Glomerular endothelial cell (primary cell): ENCODE data around the gene AFDN. TPM values are rescaled to one million over a fixed set of nuclear protein-coding genes. Genes with fewer than 3 reads are reported as not detected.

Experiments used
- DNase-seq: peaks from one replicate; pipeline ENCODE4 v3.0.0-alpha.2; 2011; ENCODE audit warnings: low read depth, low spot score; ENCODE audit errors: extremely low read depth
- total RNA-seq: library from RNA; depleted of rRNA; stranded (reverse); fragments of >200 nt; gene quantifications from 2 replicates; pipeline ENCODE4 v1.2.3, GENCODE V29; 2015

Gene AFDN
- total RNA-seq, 1 donor from 2014 or later = 114 TPM

DNA sequence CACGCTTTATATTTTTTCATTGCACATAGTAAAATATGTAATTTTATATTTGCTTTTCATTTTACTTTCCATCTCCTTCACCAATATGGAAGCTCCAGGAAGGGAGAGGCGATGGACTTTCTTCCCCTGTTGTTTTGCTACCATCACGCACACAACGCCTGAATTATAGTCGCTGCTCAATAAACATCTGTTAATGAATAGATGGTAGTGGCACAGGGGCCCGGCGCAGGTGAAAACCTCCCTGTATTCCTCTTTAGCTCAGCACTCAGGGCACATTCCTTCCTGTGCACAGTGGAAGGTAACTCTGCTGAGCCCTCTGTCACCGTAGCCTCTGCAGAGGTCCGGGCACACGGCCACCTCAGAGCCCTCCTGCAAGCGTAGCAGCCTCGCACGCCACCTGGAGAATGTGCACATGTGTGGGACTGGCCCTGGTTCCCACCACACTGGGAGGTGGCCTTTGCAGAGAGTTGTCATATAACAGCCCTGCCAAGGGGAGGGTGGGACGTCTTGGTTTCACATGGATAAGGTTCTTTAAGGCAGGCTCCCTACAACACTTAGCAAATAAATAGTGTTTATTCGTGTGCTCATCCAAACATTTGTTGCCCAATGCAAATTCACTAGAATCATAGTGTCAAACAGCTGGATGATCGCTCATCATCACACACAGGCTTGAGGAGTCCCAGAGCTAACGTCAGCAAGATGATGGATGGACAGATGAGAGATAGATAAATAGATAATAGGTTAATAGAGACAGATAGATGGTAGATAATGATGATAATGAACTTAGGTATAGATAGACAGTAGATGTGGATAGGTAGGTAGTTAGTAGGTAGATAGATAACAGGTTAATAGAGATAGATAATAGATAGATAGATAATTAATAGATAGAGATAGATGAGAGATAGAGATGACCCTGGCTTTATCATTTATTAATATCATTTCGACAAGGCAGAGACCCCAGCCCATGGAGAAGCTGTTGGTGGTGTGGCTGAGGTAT, 32.3 kb upstream of the AFDN start:
- DNase-seq = no peak

GRCh38 chr6:167795321-167795811, 31.3 kb upstream of the AFDN start:
- DNase-seq = no peak

DNA sequence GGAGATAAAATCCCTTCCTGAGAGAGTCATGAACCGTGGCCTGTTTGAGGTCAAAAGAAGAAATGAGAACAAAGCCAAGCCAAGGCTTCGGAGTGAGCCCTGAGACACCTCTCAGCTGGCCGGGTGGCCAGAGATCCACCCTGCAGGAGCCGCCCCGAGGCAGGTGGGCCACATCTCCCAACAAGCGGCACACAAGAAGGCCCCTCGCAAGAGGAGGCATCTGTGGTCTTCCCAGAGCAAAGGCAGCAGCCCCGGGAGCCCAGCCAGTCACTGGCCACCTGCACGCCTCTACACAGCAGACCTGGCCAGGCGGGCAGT, 30.9 kb upstream of the AFDN start:
- no peak for DNase-seq

- no peak for DNase-seq
Measured at GRCh38 chr6:167796192-167796981, 30.3 kb upstream of the AFDN start.

GRCh38 chr6:167797011-167797471, 29.7 kb upstream of the AFDN start:
- no peak for DNase-seq

- DNase-seq = no peak
Measured at GRCh38 chr6:167797476-167798265, 29.0 kb upstream of the AFDN start.

GRCh38 chr6:167798453-167798852, 28.3 kb upstream of the AFDN start:
- DNase-seq = no peak

DNA sequence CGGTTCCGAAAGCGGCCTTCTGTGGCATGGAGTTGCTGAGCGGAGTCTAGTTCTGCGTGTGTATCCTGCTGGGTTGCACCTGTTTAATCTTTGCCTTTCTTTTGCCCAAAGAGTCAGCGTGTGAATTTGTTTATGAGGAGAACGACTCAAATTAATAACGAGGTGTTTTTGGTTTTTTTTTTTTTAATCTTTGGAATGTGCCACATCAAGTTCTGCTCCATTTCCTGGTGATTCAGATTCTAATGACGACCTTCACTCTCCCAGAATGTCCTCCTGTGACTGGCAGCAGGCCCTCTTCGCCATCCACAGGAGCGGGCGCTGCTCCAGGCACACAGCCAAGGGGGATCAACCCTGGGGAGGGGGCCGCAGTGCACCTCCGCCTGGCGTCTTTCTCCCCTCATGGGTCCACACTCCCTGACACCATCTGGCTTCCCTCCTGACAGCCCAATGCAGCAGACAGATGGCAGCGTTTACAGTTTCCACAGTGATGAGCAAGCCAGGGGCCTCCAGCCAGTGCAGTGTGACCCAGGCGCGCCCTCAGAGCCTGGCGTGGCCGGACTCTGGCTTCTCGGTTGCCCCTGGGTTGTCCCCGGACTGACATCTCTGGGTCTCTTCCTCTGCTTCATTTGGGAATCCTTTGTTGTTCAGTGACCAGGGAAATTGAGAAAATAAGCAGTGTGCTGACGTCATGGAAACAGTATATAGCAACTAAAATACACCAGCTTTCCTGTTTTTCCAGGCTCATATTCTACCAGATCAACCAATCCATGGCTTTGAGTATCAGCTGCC, 27.5 kb upstream of the AFDN start:
- DNase-seq = peak; percentile 18

DNA sequence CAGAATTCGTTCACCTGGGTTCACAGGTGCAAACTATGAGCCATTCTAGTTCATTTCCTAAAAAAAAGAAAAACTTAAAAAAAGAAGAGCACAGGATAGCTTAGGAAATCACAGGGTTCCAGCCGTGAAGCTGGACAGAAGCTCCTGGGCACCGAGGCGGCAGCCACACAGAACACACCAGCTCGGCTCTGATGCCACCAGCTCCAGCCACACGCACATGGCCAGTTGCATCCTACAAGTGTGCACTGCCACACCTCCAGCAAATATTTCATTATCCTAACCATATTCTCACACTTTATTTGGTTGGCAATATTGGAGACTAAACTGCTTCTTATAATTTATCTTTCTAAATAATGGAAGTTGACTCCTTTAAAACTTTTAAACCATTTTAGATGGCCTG, 26.2 kb upstream of the AFDN start:
- no peak for DNase-seq

DNA sequence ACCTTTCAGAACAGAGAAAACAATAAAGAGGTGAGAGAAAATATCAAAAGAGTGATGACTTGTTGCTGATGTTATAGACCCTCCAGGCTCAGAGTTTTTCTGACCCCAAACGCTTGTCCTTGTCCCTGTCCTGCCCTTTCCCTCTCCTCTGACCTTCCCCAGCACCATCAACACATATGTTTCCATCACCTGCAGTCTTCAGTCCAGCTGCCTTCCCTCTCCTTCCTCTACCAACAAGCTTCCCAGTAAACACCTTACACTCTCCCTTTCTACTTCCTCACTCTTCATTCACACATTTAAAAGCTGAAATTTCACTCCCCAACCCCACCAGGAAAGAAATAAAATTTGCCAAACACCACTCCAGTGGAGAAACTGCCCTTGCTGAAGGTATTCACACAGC, 25.4 kb upstream of the AFDN start:
- no peak for DNase-seq

- no peak for DNase-seq
Measured at GRCh38 chr6:167802339-167802738, 24.4 kb upstream of the AFDN start.

- DNase-seq = no peak
Measured at GRCh38 chr6:167803816-167804215, 22.9 kb upstream of the AFDN start.

GRCh38 chr6:167804281-167805013, 22.3 kb upstream of the AFDN start:
- no peak for DNase-seq

GRCh38 chr6:167805349-167806060, 21.2 kb upstream of the AFDN start:
- no peak for DNase-seq

- no peak for DNase-seq
Measured at GRCh38 chr6:167806061-167806700, 20.5 kb upstream of the AFDN start.

GRCh38 chr6:167807200-167807599, 19.5 kb upstream of the AFDN start:
- no peak for DNase-seq

DNA sequence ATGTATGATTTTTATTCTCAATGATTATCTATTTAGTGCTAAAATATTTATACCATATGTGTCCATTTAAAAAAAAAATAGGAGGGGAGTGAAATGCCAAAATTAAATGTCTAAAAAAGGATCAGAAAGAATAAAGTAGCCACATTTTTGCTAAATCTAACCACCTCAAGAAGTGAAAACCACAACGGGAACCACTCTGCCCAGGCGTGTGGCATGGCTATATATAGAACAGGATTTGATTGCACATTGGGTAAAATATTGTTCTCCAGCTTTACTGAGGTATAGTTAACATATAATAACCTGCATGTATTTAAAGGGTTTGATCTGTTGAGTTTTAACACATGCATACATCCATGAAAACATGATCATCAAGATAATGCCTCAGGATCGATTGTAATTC, 19.0 kb upstream of the AFDN start:
- no peak for DNase-seq

GRCh38 chr6:167811040-167811439, 15.7 kb upstream of the AFDN start:
- DNase-seq = no peak
